NB4 (cell line): ENCODE measurements around the gene CLDN7.

Experiments
- CTCF ChIP-seq: IDR thresholded peaks from one replicate; pipeline ENCODE4 v1.5.1; 2012; ENCODE audit warnings: low read depth, low read length
- MYC ChIP-seq: IDR thresholded peaks from 2 replicates; pipeline ENCODE4 v1.6.1; 2011; ENCODE audit warnings: low read depth, low read length

GRCh38 chr17:7292729-7293128 lies 30.5 kb upstream of the CLDN7 start:
- TF ChIP-seq MYC, result no peak
- TF ChIP-seq CTCF, result no peak
